Esophagus squamous epithelium (tissue), 4 donors: ENCODE results near the gene NASP.

Source experiments
- POLR2A ChIP-seq, 4 donors: fragments of 450-650 bp; IDR thresholded peaks; one replicate each; pipeline ENCODE4 v1.6.1; 2017; ENCODE audit warnings: antibody characterized with exemption in 4 of 4, mild to moderate bottlenecking in 4 of 4, moderate library complexity in 3 of 4
- TF ChIP-seq, protein P1 (sequence below), 6 experiments: fragments of 450-650 bp in 4 of 6; fragments of 200-600 bp in 2 of 6; sonication (generic) in 2 of 6; IDR thresholded peaks; one replicate each; pipeline ENCODE4 v1.5.1; 2016 to 2019; ENCODE audit warnings: antibody characterized with exemption in 6 of 6, mild to moderate bottlenecking in 4 of 6, moderate library complexity in 4 of 6

DNA sequence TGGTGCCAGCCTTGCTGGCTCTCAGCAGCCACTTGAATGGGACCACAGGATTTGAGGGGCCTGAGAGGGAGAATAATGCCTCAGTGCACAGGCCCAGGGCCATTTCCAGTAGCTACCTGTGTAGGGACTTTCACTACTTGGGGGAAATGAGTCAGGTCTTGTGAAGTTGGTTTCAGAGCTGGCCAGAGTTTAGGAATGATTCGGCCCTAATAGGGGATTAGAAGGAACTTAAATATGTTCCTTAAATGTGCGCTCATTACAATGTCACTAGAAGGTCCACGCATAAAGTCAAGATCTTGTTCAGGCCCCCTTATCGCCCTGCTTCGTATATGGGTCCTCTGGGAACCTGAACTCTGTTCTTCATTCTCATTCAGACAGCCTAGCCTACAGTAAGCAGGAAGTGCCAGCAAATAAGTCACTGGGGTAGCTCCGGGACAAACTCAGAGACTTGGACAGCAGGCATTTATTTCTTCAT lies 38.8 kb upstream of the NASP start:
- TF ChIP-seq, protein P1, sequence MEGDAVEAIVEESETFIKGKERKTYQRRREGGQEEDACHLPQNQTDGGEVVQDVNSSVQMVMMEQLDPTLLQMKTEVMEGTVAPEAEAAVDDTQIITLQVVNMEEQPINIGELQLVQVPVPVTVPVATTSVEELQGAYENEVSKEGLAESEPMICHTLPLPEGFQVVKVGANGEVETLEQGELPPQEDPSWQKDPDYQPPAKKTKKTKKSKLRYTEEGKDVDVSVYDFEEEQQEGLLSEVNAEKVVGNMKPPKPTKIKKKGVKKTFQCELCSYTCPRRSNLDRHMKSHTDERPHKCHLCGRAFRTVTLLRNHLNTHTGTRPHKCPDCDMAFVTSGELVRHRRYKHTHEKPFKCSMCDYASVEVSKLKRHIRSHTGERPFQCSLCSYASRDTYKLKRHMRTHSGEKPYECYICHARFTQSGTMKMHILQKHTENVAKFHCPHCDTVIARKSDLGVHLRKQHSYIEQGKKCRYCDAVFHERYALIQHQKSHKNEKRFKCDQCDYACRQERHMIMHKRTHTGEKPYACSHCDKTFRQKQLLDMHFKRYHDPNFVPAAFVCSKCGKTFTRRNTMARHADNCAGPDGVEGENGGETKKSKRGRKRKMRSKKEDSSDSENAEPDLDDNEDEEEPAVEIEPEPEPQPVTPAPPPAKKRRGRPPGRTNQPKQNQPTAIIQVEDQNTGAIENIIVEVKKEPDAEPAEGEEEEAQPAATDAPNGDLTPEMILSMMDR (IDR thresholded peaks at IDR 0.05): no peak
- TF ChIP-seq POLR2A (IDR thresholded peaks at IDR 0.05): no peak
